Cardiac septum (tissue), 1 donor: ENCODE data around the gene FASTKD3. TPM values are rescaled to one million over a fixed set of nuclear protein-coding genes. Genes with fewer than 3 reads are reported as not detected.
A peak's percentile ranks its signal among the peaks of the same experiment; 100 is the strongest.

ENCODE experiments used
- DNase-seq: peaks from one replicate; pipeline ENCODE4 v3.0.0-alpha.2; 2020; ENCODE audit warnings: low spot score
- intact Hi-C: fragments of 100-400 bp; cut with DNase I; formaldehyde crosslinking; loops from one replicate; pipeline ENCODE4 v1.14.0; 2022
- total RNA-seq: library from RNA; stranded (reverse); fragmentation: NEBNext Ultra II Directional; extraction: Animal tissue kit (Norgen Biotek cat#: 25700); gene quantifications from one replicate; pipeline ENCODE4 v1.2.1, GENCODE V29; 2021
- donor health status: DM: no; HTN: no; CAD: no.

The FASTKD3 gene
- total RNA-seq, 1 donor from 2014 or later: 4.7 TPM

GRCh38 chr5:7852988-7853387 lies 15.8 kb downstream of the FASTKD3 start:
- intact Hi-C loops: no loop called here

GRCh38 chr5:7852542-7852941 lies 16.3 kb downstream of the FASTKD3 start:
- no peak for DNase-seq
- intact Hi-C loops: no loop called here

More at GRCh38 chr5:7852988-7853387, 15.8 kb downstream of the FASTKD3 start:
- no peak for DNase-seq

- intact Hi-C loops: no loop called here
- DNase-seq: no peak
Observed at GRCh38 chr5:7851617-7852289, 17.1 kb downstream of the FASTKD3 start.

GRCh38 chr5:7851240-7851592 lies 17.6 kb downstream of the FASTKD3 start:
- intact Hi-C loops: no loop called here

GRCh38 chr5:7850395-7851239 lies 18.2 kb downstream of the FASTKD3 start, which contains the start of gene CFAP90:
Gene CFAP90, minus strand, starts transcription at chr5:7851133. Its CDS starts 112 bp downstream, at chr5:7851021.
- intact Hi-C loops: no loop called here
- DNase-seq: no peak

More at GRCh38 chr5:7851240-7851592, 17.6 kb downstream of the FASTKD3 start:
- DNase-seq: no peak

GRCh38 chr5:7849681-7850394 lies 19.0 kb downstream of the FASTKD3 start:
- no peak for DNase-seq

GRCh38 chr5:7848296-7848695 lies 20.5 kb downstream of the FASTKD3 start:
- intact Hi-C loops: no loop called here
- no peak for DNase-seq

More at GRCh38 chr5:7849681-7850394, 19.0 kb downstream of the FASTKD3 start:
- intact Hi-C loops: no loop called here

GRCh38 chr5:7846327-7846726 lies 22.5 kb downstream of the FASTKD3 start:
- no peak for DNase-seq
- intact Hi-C loops: no loop called here

- no peak for DNase-seq
- intact Hi-C loops: no loop called here
Observed at GRCh38 chr5:7845557-7845956, 23.3 kb downstream of the FASTKD3 start.

- DNase-seq: no peak
- intact Hi-C loops: no loop called here
Observed at GRCh38 chr5:7844901-7845300, 23.9 kb downstream of the FASTKD3 start.

- intact Hi-C loops: no loop called here
- DNase-seq: no peak
Observed at GRCh38 chr5:7842531-7842930, 26.3 kb downstream of the FASTKD3 start.

GRCh38 chr5:7837403-7837802 lies 31.4 kb downstream of the FASTKD3 start:
- intact Hi-C loops: no loop called here

GRCh38 chr5:7834982-7835381 lies 33.8 kb downstream of the FASTKD3 start:
- intact Hi-C loops: no loop called here
- DNase-seq: no peak

More at GRCh38 chr5:7837403-7837802, 31.4 kb downstream of the FASTKD3 start:
- DNase-seq: no peak

GRCh38 chr5:7828269-7828668 lies 40.6 kb downstream of the FASTKD3 start:
- no peak for DNase-seq
- intact Hi-C loops: no loop called here

GRCh38 chr5:7827610-7828009 lies 41.2 kb downstream of the FASTKD3 start:
- DNase-seq: no peak
- intact Hi-C loops: no loop called here

GRCh38 chr5:7825630-7826029 lies 43.2 kb downstream of the FASTKD3 start:
- DNase-seq: no peak
- intact Hi-C loops: no loop called here

GRCh38 chr5:7824995-7825394 lies 43.8 kb downstream of the FASTKD3 start:
- intact Hi-C loops: no loop called here
- no peak for DNase-seq

- no peak for DNase-seq
- intact Hi-C loops: no loop called here
Observed at GRCh38 chr5:7823594-7823993, 45.2 kb downstream of the FASTKD3 start.

GRCh38 chr5:7822449-7822848 lies 46.4 kb downstream of the FASTKD3 start:
- DNase-seq: no peak
- intact Hi-C loops: no loop called here

GRCh38 chr5:7816535-7816901 lies 52.3 kb downstream of the FASTKD3 start:
- DNase-seq: peak; percentile 33
- intact Hi-C loops: no loop called here
